Smooth muscle cell (in vitro differentiated cells): ENCODE data around the gene P2RX2. TPM values are rescaled to one million over a fixed set of nuclear protein-coding genes. Genes with fewer than 3 reads are reported as not detected.

ENCODE experiments used
- DNase-seq: peaks from one replicate; lab custom pipeline; 2025; ENCODE audit not compliant: unreplicated experiment; lab: John Stamatoyannopoulos, UW
- H2AFZ ChIP-seq: fragments of 200-600 bp; sonication (generic); 2 replicates; pipeline ENCODE4 v1.6.0; 2016; ENCODE audit warnings: antibody characterized with exemption, low read depth, mild to moderate bottlenecking
- H3F3A ChIP-seq: fragments of 200-600 bp; sonication (generic); 2 replicates; pipeline ENCODE4 v1.6.0; 2017; ENCODE audit warnings: antibody characterized with exemption, low read depth
- H3K27ac ChIP-seq: fragments of 200-600 bp; sonication (generic); 2 replicates; pipeline ENCODE4 v1.5.1; 2016; ENCODE audit warnings: low read depth, mild to moderate bottlenecking
- H3K27me3 ChIP-seq: fragments of 200-600 bp; sonication (generic); 2 replicates; pipeline ENCODE4 v1.6.1; 2016; ENCODE audit warnings: low read depth, mild to moderate bottlenecking
- H3K36me3 ChIP-seq: fragments of 200-600 bp; sonication (generic); 2 replicates; pipeline ENCODE4 v1.5.1; 2016; ENCODE audit warnings: low read depth
- H3K4me1 ChIP-seq: fragments of 200-600 bp; sonication (generic); 2 replicates; pipeline ENCODE4 v1.5.1; 2016; ENCODE audit warnings: low read depth
- H3K4me2 ChIP-seq: fragments of 200-600 bp; sonication (generic); 2 replicates; pipeline ENCODE4 v1.6.0; 2016; ENCODE audit warnings: mild to moderate bottlenecking
- H3K4me3 ChIP-seq: fragments of 200-600 bp; sonication (generic); 2 replicates; pipeline ENCODE4 v1.5.1; 2016; ENCODE audit warnings: mild to moderate bottlenecking
- H3K79me2 ChIP-seq: fragments of 200-600 bp; sonication (generic); 2 replicates; pipeline ENCODE4 v1.6.0; 2016; ENCODE audit warnings: low read depth, mild to moderate bottlenecking
- H3K9ac ChIP-seq: fragments of 200-600 bp; sonication (generic); 2 replicates; pipeline ENCODE4 v1.6.0; 2016; ENCODE audit warnings: low read depth
- H3K9me3 ChIP-seq: fragments of 200-600 bp; sonication (generic); replicated peaks from 2 replicates; pipeline ENCODE4 v1.5.1; 2016; ENCODE audit warnings: low read depth
- H4K20me1 ChIP-seq: fragments of 200-600 bp; sonication (generic); 2 replicates; pipeline ENCODE4 v1.6.0; 2016; ENCODE audit warnings: low read depth
- CTCF ChIP-seq: fragments of 200-600 bp; sonication (generic); IDR thresholded peaks from 2 replicates; pipeline ENCODE4 v1.5.1; 2017; ENCODE audit warnings: borderline replicate concordance, mild to moderate bottlenecking, antibody characterized with exemption; ENCODE audit not compliant: insufficient read depth, poor library complexity, severe bottlenecking
- WGBS: methylation state at CpG from one replicate; pipeline ENCODE4 v1.1.7; 2016; ENCODE audit warnings: low lambda C conversion rate; 5-methylcytosine and 5-hydroxymethylcytosine counted together
- polyA plus RNA-seq: library from polyadenylated mRNA; unstranded; fragments of >200 nt; fragmentation: Nextera tagmentation; extraction: Ambion mirVana; gene quantifications from 2 replicates; pipeline ENCODE4 v1.2.1, GENCODE V29; 2016
- total RNA-seq: library from RNA; depleted of rRNA; stranded (reverse); fragments of >200 nt; gene quantifications from 2 replicates; pipeline ENCODE4 v1.2.3, GENCODE V29; 2014

The P2RX2 gene
- total and polyA plus RNA-seq, 2 experiments from 2014 or later: not detected

- H2AFZ ChIP-seq: no peak overlapping the region
- no peak for TF ChIP-seq CTCF
- H3K4me2 ChIP-seq: no peak overlapping the region
- H3K4me1 ChIP-seq: no peaks in the 10 kb centered on the region
- no peaks in the 10 kb centered on the region for H3F3A ChIP-seq
- no peak overlapping the region for H3K4me3 ChIP-seq
- H3K9me3 ChIP-seq: no peaks in the 10 kb centered on the region
- WGBS: 95% methylated on average over 6 of the region's 6 CpGs
- no peaks in the 10 kb centered on the region for H4K20me1 ChIP-seq
- no peaks in the 10 kb centered on the region for H3K79me2 ChIP-seq
- no peak overlapping the region for H3K9ac ChIP-seq
- peaks cover 3% of the 10 kb centered on the region for H3K36me3 ChIP-seq
- DNase-seq: no peak
- no peaks in the 10 kb centered on the region for H3K27me3 ChIP-seq
- no peak overlapping the region for H3K27ac ChIP-seq
Measured at GRCh38 chr12:132630672-132631071, 12.1 kb downstream of the P2RX2 start.

GRCh38 chr12:132631666-132632065 is 13.1 kb downstream of the P2RX2 start:
- Histone ChIP-seq H3K9ac (no peak overlapping the region), H4K20me1 (no peaks in the 10 kb centered on the region), H3F3A (no peaks in the 10 kb centered on the region), H3K9me3 (no peaks in the 10 kb centered on the region), H2AFZ (no peak overlapping the region), H3K27me3 (no peaks in the 10 kb centered on the region), H3K4me3 (no peak overlapping the region), H3K4me2 (no peak overlapping the region), H3K79me2 (no peaks in the 10 kb centered on the region), H3K4me1 (no peaks in the 10 kb centered on the region), H3K27ac (no peak overlapping the region), H3K36me3 (peaks cover 3% of the 10 kb centered on the region)
- 96% methylated on average over 11 of the region's 11 CpGs for WGBS
- TF ChIP-seq CTCF: no peak
- DNase-seq: no peak

GRCh38 chr12:132632521-132633228 is 14.1 kb downstream of the P2RX2 start:
- H2AFZ ChIP-seq: no peak overlapping the region
- no peak overlapping the region for H3K4me3 ChIP-seq
- H3F3A ChIP-seq: no peaks in the 10 kb centered on the region
- H3K27ac ChIP-seq: no peak overlapping the region
- no peak overlapping the region for H3K4me2 ChIP-seq
- no peaks in the 10 kb centered on the region for H3K4me1 ChIP-seq
- H3K9ac ChIP-seq: no peak overlapping the region
- WGBS: 93% methylated on average over 17 of the region's 17 CpGs
- H3K36me3 ChIP-seq: peaks cover 3% of the 10 kb centered on the region
- DNase-seq: no peak
- no peaks in the 10 kb centered on the region for H3K79me2 ChIP-seq
- H4K20me1 ChIP-seq: no peaks in the 10 kb centered on the region
- H3K27me3 ChIP-seq: no peaks in the 10 kb centered on the region
- TF ChIP-seq CTCF: no peak
- no peaks in the 10 kb centered on the region for H3K9me3 ChIP-seq

- TF ChIP-seq CTCF: no peak
- H3K27ac ChIP-seq: no peak overlapping the region
- no peak overlapping the region for H2AFZ ChIP-seq
- WGBS: over 99% methylated on average over 8 of the region's 8 CpGs
- H3K9me3 ChIP-seq: no peaks in the 10 kb centered on the region
- no peaks in the 10 kb centered on the region for H3K4me1 ChIP-seq
- H3K4me2 ChIP-seq: no peak overlapping the region
- no peak for DNase-seq
- no peaks in the 10 kb centered on the region for H3F3A ChIP-seq
- H3K4me3 ChIP-seq: no peak overlapping the region
- H4K20me1 ChIP-seq: no peaks in the 10 kb centered on the region
- H3K27me3 ChIP-seq: no peaks in the 10 kb centered on the region
- no peaks in the 10 kb centered on the region for H3K79me2 ChIP-seq
- peaks cover 3% of the 10 kb centered on the region for H3K36me3 ChIP-seq
- H3K9ac ChIP-seq: no peak overlapping the region
Measured at GRCh38 chr12:132633398-132633797, 14.8 kb downstream of the P2RX2 start.
